GF-D8 (cell line): ENCODE measurements around the gene APCDD1.

Source experiments
- DNase-seq: peaks from one replicate; lab custom pipeline; 2025; lab: John Stamatoyannopoulos, UW

The APCDD1 gene

DNA sequence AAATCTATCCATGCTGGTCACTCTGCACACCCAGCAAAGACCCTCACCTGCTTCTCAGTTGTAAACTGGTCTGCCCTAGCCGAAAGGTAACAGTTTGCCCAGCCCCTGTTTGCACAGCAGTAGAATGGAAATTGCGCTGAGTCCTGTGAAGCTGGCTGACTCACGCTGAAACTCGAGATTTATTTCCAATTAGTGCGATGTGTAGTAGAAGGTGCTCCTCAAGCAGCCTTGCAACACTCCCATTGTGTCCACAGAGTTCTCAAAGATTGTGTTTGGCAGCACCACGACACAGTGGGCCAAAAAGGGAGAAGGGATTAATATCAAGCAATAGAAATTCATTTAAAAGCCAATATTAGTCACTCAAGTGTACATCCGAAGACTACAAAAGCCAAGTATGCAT is 21.7 kb upstream of the APCDD1 start:
- no peak for DNase-seq

DNA sequence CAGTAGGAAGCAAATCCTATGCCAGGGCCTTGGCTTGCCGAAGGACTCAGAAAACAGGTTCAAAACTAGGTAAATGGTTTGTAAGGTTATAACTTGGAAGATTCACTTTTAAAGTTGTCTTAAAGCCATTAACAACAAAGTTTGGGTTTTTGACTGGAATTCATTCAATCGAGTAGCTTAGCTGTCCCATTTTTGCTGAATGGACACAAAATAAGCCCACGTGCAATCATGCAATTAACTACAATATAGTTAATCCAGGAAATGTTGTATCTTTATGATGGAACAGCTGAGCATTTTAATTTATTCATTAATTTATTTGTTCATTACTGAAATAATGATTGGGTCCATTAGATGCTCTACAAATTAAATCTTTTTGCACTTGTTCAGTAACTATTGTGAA is 18.3 kb upstream of the APCDD1 start:
- no peak for DNase-seq

DNA sequence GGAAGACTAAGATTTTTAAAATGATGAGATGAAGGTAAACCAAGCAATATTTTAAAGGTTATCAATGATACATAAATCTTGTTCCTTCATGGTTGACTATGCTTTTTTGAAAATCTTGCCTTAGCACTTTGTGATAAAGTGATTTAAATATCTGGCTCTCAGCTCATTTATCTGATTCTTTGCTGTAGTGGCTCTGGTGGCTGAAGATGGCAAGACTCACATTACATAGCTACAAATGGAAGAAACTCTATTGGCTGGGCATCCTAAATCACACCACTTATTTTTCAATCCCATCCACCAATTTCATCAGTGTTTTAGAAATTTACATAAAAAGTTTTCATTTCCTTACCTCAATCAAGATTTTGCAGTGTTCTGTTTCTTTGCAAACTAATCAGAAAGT is 16.6 kb upstream of the APCDD1 start:
- no peak for DNase-seq

DNA sequence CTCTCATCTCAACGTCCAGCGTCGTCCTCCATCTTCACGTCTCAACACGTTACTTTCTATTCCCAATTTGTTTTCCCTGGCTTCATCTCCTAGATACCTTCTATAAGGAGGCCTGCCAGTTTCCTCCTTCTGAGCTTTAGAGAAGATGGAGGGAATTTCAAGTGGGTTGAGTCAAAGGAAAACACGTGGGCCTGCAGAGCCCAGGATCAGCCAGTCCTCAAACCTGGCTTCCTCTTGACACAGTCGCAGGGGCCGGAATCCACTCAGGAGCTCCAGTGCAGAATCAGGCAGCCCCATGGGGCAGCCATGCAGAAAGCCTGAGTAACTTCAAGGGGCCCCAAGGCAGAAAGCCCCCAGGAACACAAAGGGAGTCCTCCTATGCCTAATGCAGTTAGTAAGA is 14.5 kb upstream of the APCDD1 start:
- no peak for DNase-seq

DNA sequence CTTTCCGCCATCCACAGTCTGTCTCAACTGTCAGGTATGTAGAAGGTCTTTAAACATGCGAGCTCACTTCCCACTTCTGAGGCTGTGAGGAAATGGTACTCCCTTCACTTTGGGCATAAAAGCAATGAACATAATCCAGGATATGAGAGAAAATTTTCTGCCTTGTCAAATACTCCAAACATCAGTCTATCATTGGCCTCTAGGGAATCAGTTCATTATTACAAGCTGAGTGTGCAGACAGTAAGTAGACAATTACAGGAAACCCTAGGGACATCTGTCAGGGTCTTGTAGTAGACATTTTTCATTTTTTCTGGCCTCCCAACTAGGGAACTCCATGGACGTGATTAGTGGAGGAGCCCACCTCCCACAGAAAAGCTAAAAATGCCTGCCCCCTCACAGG is 13.6 kb upstream of the APCDD1 start:
- no peak for DNase-seq

DNA sequence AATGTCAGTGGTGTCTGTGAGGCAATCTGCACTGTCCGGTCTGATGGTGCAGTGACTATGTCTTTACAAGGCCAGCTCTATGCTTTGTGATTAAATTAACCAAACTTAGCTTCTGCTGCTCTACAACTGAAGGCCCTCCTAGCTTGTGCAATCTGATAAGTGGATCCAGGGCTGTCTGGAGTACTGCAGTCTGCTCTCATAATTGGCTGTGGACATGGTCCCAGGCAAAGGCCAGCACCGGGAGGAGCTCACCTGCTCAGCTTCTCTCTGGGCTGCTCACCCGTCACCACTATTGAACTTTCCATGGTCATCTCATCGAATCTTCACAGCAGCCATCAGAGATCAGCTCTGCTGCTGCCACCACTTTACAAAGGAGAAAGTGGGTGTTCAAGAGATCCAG is 13.0 kb upstream of the APCDD1 start:
- DNase-seq: no peak

DNA sequence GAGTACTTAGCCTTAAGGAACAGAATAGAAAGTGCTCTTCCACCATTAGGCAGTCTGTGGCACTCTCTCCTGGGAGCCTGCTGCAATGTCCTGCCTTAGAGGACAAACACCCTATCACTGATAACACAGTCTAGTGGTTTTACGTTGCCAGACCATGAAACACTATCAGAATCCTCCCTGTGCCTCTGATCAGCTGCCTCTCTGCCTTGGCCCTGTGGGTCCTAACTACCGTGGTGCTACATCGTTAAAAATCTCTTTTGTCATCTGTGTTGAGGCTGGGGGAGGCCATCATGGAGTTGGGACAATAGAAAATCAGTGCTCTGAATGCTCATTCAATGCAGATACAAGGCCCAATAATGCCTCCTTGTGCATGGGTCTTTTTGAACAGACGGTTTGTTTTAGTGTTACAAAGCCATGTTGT is 11.9 kb upstream of the APCDD1 start:
- no peak for DNase-seq

DNA sequence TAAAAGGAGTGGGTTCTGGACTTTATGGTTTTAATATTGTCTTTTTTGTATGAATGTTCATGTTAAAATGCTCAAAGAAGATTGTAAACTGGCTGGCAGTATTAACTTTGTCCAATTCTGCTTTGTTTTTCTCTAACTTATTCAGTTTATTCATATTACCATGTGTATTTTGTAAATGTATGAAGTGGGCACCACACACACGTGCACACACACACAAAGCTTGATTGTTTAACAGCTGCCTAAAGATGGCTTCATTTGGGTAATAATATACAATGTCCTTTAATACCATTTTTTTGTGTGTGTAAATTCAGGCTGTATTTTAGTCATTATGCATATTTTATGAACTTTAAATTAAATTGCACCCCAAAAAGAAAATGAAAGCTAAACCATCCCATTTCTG is 11.4 kb upstream of the APCDD1 start:
- DNase-seq: no peak

DNA sequence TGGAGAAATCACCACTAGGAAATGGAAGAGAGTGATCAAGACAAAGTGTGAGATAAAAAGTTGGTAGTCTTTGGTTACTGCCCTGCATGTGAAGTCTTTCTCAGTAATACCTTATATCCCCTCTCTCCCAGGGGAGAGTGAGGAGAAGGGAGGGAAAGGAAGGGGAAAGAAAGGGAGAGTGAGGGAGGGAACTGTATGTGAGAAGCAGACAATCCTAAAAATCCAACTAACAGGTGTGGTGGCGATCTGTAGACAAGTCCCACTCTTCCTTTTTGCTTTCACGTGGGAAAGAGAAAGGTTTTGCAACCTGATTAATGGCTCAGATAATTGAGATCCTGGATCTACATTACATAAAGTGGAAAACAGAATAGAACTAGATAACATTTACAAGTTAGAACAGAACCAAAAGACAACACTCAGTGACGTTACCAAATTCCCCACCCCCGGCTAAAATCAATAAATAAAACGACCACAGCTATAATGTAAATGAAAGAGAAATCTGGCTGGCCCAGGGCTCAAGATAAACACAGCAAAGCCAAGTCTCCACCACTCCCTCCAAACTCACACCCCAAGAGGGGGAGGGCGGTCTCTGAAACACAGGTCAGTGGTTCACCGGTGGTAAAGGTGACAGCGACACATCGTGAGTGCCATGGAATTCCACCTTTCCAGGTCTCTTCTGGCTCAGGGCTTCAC is 10.0 kb upstream of the APCDD1 start:
- no peak for DNase-seq

DNA sequence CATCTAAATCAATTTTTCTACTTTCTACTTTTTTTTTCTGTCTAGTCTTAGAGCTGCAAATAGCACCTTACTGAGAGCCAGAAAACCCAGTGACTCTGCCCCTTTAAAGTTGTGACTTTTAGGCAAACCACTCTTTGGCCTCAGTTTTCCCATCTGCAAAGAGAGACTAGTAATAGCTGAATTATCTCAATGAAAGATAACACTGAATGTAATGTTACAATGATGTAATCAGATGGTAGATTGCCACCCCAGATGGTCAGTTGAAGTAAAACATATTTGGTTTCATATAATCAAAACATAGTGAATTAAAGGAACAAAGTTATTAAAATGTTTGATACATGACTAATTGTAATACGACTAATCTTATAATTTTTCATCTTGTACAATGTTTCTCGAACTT is 5.0 kb upstream of the APCDD1 start:
- no peak for DNase-seq

DNA sequence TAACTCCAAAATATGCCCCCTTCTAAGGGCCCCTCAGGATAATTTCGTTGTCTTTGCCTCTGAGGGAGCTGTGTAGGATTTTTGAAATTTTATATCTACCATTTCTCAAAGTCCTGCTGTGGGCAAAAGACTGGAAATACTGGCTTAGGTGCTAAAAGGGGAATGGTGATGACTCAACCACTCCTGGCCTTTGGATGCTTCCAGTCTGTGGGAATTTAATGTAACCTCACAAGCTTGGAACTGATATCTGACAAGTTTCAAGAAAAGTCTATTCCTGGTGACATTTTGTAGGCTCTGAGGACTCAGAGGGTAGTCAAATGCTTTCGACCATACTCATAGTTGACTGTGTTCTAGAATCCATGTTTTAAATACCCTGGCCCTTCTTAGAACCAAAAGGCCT is 3.4 kb upstream of the APCDD1 start:
- no peak for DNase-seq

DNA sequence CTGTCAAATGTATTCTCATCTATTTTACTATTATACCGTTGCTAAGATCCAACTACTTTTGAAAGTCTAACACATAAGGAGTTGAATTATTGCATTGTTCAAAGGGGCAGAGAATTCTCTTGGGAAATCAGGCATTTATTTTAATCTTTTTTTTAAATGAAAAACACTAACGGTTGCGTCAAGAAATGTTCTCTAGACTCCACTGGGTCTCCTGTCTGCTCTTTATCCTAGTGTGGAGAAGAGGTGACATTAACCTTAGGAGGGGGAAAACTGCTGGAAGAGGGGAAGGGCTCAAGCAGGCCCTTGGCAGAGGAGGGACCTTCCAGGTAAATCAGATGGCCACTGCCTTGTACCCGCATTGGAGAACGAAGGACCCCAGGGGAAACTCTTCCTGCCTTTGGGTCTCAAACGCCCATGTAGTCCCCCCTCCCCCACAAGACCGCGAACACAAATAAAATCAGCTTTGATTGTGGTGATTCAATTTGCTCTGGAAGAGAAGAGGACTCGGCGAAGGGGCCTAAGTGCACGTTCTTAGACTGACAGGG is 1.1 kb upstream of the APCDD1 start:
- DNase-seq: no peak

DNA sequence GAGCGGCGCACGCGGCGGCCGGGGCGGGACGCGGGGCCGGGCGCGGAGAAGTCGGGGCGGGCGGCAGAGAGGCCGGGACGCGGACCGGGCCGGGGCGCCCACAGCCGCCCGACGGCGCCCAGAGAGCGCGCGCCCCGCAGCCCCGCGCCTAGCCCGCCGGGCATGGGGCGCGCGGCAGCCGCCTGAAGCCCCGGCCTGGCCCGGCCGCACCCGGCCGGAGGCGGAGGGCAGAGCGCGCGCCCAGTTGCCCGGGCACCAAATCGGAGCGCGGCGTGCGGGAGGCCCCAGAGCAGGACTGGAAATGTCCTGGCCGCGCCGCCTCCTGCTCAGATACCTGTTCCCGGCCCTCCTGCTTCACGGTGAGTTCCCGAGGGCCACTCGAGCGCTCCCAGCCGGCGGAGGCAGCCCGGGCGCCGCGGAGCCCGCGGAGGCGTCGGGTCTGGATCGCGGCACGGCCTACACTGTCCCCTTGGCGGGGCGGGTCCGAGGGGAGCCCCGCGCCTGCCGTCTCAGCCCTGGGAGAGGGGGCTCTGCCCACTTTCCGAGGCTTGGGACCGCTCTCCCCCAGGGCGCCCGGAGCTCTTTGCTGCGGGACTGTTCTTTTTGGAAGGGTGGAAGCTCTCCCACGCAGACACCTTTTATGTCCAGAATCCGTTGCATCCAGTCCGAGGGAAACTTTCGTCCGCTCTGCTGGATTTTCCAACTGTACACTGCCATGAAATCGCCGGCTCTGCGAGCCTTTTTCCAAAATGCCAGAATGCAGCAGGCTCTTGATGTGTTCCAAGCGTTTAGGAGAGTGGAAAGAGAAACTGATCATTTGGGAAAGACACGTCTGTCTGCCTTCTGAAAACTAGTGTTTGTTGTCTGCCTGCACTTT is 484 bp downstream of the APCDD1 start:
- DNase-seq: no peak

DNA sequence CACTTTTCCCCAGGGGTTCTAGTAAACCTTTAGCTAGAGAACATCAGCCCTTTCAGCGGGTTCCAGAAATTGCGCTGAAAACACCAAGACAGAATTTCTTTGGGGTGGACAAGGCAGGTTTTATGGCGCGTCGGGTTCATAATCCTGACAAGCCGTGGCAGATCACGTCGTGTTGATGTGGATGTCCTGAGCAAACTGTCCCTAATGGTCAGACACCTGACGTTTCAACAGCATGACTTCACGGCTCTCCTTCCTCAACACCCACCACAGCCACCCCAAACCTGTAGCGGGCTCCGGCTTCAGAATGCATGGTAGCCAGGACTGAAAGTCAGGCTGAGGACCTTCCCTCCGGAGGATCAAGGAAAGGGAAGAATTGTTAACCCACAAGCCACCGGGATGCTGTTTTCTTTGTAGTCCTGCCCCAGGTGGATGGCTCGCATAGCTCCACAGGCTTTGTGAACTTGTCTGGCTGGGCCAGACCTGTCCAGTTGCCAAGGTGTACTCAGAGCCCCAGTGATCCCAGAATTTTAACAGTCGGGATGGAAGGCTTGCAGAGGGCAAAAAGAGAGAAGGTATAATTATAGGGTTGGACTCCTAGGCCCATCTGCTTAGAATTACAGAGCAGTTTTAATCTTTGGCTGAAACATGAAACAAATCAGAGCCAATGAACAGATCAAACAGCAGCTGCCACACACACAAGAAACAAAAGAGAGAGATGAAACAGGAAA is 1.5 kb downstream of the APCDD1 start:
- DNase-seq: no peak

DNA sequence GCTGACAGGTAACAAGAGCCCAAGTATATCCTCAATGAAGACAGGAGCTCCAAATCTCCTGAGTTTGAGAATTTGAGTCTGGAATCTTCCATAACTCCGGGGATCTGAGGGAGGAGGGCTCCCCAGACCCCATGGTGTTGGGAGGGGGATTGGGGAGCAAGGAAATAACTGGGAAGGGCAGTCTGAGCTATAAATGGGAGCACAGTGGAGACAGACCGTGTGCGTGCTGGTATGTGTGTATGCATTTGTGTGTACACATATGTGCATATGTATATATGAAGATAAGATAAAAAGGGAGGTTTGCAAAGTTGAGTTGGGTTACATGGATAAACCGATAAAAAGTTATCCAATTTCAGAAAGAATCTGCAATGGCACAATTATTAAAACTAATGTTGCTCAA is 2.3 kb downstream of the APCDD1 start:
- DNase-seq: no peak

DNA sequence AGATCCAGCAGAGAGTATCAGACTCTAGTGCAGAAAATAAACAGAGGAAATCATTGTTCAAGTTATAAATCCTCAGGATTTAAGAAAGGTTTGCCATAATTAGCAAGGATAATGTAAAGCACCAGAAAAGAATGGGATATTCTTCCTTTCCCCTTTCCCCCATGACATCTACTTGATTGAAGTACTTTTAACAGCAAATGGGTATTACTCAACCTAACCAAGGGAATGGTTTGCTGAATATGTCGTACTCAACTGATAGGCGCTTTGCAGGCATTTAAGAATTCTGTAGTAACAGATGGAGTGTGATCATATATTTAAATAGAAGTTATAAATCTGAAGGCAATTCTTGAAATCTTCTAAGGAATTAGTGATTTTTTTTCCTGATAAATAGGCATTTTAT is 2.7 kb downstream of the APCDD1 start:
- no peak for DNase-seq

DNA sequence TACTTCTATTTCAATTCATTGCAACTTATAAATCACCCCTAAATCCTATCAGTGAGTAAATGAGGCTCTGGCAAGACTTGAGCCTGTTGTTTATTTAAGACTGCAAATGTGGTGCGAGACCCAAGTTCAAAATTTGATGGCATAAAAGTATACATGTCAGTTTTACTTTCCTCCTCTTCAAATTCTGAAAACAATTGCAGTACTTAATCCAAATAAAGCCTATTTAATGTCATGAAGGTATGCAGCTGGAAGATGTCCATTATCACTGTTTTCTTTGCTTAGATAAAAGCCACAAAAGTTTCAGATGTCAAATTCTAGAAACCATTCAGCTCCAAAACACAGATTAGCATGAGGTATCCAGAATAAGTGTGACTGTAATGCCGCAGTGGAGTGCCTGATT is 3.3 kb downstream of the APCDD1 start:
- DNase-seq: no peak

DNA sequence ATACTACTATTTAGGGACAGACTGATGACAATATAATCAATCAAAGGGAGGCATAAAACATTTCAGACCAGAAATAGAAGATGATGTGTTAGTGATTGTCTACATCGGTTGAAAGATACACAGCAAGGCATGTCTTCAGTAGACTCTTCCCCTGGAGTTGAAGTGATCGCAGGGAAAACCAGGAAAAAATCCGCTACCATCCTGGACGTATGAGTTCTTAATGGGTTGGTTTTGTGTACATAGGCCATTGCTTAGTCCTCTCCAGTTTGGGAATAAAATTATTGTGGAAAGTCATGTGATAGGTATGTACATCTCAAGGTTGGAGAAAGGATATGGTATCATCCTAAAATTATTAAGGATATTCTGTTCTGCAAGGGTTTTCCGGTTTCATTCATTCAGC is 4.3 kb downstream of the APCDD1 start:
- no peak for DNase-seq

DNA sequence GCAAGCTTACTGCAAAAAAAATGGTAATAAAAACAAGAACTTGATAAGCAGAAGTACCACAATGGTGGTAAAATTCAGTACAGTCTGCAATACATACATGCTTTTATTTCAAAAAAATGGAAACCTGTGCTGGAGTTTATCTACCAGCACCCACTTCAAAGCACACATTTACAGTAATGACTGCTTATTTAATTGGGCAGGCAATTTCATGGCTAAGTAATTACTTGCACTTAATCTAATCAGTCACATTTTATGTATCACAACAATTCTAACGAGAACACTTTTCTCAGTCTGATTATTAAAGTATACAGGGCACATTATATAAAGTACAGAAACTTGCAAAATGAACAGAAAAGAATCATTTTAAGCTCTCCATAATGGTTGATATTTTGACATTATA is 5.2 kb downstream of the APCDD1 start:
- DNase-seq: no peak

DNA sequence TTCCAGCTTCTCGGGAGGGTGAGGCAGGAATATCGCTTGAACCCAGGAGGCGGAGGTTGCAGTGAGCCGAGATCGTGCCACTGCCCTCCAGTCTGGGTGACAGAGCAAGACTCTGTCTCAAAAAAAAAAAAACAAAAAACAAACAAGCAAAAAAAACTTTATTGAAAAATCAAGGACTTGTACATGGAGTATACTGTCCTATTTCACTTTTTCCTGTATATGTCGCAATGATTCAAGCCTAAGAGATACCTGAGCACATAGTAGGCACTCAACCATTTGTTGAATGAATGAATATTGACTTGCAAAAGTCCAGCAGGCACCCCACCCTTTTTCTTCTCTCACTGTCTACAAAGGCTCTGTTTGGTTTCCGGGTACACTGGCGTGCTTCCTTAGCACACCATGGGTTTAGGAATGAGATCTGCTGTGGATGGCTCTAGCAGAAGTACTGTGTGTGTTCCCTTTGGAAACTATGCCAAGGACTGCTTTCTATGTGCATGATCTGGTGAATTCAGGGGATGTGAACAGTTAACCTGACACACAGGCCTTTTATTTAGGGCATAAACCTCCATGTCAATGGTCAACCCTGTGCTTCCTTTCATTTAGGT is 6.1 kb downstream of the APCDD1 start:
- DNase-seq: no peak

DNA sequence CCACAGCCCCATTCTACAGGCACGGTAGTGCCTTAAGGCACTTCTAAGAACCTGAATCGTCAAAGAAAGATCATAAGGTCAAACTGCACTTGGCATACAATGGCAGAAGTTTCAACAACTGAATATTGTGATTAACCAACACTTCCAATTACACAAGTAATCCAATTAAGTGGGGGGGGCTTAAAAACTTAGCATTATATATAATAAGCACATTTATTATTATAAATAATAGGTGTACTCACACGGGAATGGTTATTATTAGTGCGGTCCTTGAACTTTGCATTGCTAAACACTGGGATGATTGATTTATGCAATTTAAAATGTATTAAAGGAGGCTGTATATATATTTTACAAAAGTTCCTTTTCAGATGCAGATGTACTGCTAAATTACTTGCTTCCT is 7.6 kb downstream of the APCDD1 start:
- DNase-seq: no peak

DNA sequence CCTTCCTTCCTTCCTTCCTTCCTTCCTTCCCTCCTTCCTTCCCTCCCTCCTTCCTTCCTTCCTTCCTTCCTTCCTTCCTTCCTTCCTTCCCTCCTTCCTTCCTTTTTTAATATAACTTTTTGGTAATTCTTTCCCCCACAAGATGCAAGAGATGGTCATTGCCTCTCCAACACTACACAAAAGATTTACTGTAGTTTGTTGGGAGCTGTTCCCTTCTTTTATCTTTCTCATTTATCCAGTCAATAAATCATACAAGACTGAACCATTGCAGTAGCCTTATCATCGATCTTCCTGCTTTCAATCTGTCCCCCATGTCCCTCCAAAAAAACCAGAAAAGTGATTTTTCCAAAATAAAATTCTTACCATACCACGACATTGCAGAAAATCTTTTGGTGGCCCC is 8.2 kb downstream of the APCDD1 start:
- no peak for DNase-seq
